ENCODE results near the gene MSANTD1. TPM values are rescaled to one million over a fixed set of nuclear protein-coding genes. Genes with fewer than 3 reads are reported as not detected.

The MSANTD1 gene
- total RNA-seq, 1 experiment from 2014 or later: 0.95 TPM

DNA sequence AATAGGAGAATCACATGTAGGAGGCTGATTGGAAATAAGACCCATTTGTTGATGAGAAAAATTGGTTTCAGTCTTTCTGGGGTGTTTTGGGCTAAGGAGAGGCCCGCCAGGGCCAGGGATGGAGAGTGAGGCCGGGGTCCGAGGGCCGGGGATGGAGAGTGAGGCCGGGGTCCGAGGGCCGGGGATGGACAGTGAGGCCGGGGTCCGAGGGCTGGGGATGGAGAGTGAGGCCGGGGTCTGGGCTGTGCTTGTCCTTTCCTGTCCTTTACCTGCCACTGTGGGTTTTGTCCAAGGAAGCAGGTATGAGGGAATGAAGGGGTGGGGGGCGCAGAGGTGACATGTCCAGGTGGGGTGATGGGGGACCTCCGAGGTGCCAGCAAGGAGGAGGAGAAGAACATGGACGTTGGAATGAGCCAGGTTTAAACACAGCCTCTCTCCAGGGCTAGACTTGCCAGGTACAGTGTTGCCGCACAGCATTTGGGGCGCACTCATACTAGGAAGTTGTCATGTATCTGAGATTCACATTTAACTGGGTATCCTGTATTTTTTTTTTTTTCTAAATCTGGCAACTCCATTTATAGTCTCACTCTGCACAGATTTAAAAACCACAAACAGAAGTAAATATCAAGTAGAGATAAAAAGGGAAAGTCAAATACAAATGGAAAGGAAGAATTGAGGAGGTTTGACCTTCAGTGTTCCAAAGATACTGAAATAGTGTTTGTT is 52.7 kb downstream of the MSANTD1 start:
- no TSS peak for BruUV-seq (replicated peaks)
- ChIA-PET CTCF (no interaction called here), POLR2A (no interaction called here)
- H3K27me3 ChIP-seq (replicated peaks; ENCODE audit: control insufficient read depth, insufficient read depth, low read length): no peaks in the 10 kb centered on the region
- Mint-ChIP-seq H3K27me3 (ENCODE audit: insufficient read depth, unreplicated experiment) (no peaks in the 10 kb centered on the region), H3K9me3 (ENCODE audit: unreplicated experiment) (no peaks in the 10 kb centered on the region), H3K4me1 (ENCODE audit: low read depth, unreplicated experiment) (no peaks in the 10 kb centered on the region), H3K4me3 (ENCODE audit: unreplicated experiment) (no peak overlapping the region), H3K27ac (ENCODE audit: unreplicated experiment) (peak overlapping the region; percentile 56), H3K36me3 (ENCODE audit: insufficient read depth, unreplicated experiment) (peaks cover 6% of the 10 kb centered on the region)
- H3K9me3 ChIP-seq: no peaks in the 10 kb centered on the region
- H3K4me3 ChIP-seq (ENCODE audit: low read depth, low read length): no peak overlapping the region
- intact Hi-C loops (cut with micrococcal nuclease; ENCODE audit: unreplicated experiment): no loop called here
- TF ChIP-seq, protein P1, sequence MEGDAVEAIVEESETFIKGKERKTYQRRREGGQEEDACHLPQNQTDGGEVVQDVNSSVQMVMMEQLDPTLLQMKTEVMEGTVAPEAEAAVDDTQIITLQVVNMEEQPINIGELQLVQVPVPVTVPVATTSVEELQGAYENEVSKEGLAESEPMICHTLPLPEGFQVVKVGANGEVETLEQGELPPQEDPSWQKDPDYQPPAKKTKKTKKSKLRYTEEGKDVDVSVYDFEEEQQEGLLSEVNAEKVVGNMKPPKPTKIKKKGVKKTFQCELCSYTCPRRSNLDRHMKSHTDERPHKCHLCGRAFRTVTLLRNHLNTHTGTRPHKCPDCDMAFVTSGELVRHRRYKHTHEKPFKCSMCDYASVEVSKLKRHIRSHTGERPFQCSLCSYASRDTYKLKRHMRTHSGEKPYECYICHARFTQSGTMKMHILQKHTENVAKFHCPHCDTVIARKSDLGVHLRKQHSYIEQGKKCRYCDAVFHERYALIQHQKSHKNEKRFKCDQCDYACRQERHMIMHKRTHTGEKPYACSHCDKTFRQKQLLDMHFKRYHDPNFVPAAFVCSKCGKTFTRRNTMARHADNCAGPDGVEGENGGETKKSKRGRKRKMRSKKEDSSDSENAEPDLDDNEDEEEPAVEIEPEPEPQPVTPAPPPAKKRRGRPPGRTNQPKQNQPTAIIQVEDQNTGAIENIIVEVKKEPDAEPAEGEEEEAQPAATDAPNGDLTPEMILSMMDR (IDR thresholded peaks at IDR 0.05; ENCODE audit: insufficient read depth in 1 of 2, low read depth in 1 of 2, low read length in 1 of 2, severe bottlenecking in 1 of 2, unreplicated experiment in 1 of 2): no peak
- H3K36me3 ChIP-seq (ENCODE audit: control insufficient read depth, insufficient read depth, low read length): no peaks in the 10 kb centered on the region
- no peaks in the 10 kb centered on the region for H3K4me1 ChIP-seq
- DNase-seq: no peak

DNA sequence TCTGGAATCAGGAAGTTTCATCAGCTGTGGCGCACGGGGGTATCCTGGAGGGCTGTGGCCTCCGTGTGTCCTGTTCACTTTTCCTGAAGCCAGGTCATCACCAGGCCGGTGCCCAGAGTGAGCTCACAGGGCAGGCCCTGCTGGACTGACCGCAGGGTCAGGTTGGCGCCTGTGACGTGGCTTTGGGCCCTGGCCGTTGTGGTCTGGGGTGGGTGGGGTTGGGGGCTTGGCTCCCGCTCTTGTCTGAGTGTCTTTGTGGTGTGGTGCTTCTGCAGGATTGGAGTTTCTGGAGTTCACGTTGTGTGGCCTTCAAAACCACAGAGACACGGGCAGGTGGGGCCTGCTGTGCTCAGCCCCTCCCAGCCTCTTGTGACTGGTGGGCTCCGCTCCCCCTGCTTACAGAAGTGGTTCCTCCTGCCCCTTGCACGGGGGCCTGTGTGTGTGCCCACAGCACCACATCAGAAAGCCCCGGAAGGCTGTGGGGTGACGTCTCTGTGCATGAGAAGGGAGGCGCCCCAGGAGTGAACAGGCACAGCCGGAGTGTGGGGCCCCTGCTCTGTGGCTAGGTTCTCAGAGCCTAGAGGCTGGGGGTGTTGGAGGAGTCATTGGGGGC is 53.3 kb downstream of the MSANTD1 start:
- POLR2A ChIA-PET: no interaction called here
- no peaks in the 10 kb centered on the region for H3K4me1 ChIP-seq
- Mint-ChIP-seq H3K27ac (ENCODE audit: unreplicated experiment) (peak overlapping the region; percentile 56), H3K27me3 (ENCODE audit: insufficient read depth, unreplicated experiment) (no peaks in the 10 kb centered on the region), H3K36me3 (ENCODE audit: insufficient read depth, unreplicated experiment) (peaks cover 6% of the 10 kb centered on the region), H3K4me1 (ENCODE audit: low read depth, unreplicated experiment) (no peaks in the 10 kb centered on the region), H3K9me3 (ENCODE audit: unreplicated experiment) (no peaks in the 10 kb centered on the region), H3K4me3 (ENCODE audit: unreplicated experiment) (no peak overlapping the region)
- CTCF ChIA-PET: no interaction called here
- H3K27me3 ChIP-seq (replicated peaks; ENCODE audit: control insufficient read depth, insufficient read depth, low read length): no peaks in the 10 kb centered on the region
- BruUV-seq (replicated peaks): no TSS peak
- H3K9me3 ChIP-seq: no peaks in the 10 kb centered on the region
- TF ChIP-seq, protein P1 (IDR thresholded peaks at IDR 0.05; ENCODE audit: insufficient read depth in 1 of 2, low read depth in 1 of 2, low read length in 1 of 2, severe bottlenecking in 1 of 2, unreplicated experiment in 1 of 2): no peak
- no peak for DNase-seq
- no peak overlapping the region for H3K4me3 ChIP-seq (ENCODE audit: low read depth, low read length)
- intact Hi-C loops (cut with micrococcal nuclease; ENCODE audit: unreplicated experiment): no loop called here
- H3K36me3 ChIP-seq (ENCODE audit: control insufficient read depth, insufficient read depth, low read length): no peaks in the 10 kb centered on the region

- ChIA-PET CTCF (no interaction called here), POLR2A (no interaction called here)
- Histone ChIP-seq H3K27me3 (replicated peaks; ENCODE audit: control insufficient read depth, insufficient read depth, low read length) (no peaks in the 10 kb centered on the region), H3K4me3 (ENCODE audit: low read depth, low read length) (no peak overlapping the region), H3K36me3 (ENCODE audit: control insufficient read depth, insufficient read depth, low read length) (no peaks in the 10 kb centered on the region), H3K4me1 (no peaks in the 10 kb centered on the region), H3K9me3 (no peaks in the 10 kb centered on the region)
- H3K36me3 Mint-ChIP-seq (ENCODE audit: insufficient read depth, unreplicated experiment): peaks cover 6% of the 10 kb centered on the region
- no peaks in the 10 kb centered on the region for H3K9me3 Mint-ChIP-seq (ENCODE audit: unreplicated experiment)
- BruUV-seq (replicated peaks): no TSS peak
- intact Hi-C loops (cut with micrococcal nuclease; ENCODE audit: unreplicated experiment): no loop called here
- DNase-seq: no peak
- H3K4me3 Mint-ChIP-seq (ENCODE audit: unreplicated experiment): no peak overlapping the region
- no peak overlapping the region for H3K27ac Mint-ChIP-seq (ENCODE audit: unreplicated experiment)
- H3K27me3 Mint-ChIP-seq (ENCODE audit: insufficient read depth, unreplicated experiment): no peaks in the 10 kb centered on the region
- TF ChIP-seq, protein P1 (IDR thresholded peaks at IDR 0.05; ENCODE audit: insufficient read depth in 1 of 2, low read depth in 1 of 2, low read length in 1 of 2, severe bottlenecking in 1 of 2, unreplicated experiment in 1 of 2): no peak
- no peaks in the 10 kb centered on the region for H3K4me1 Mint-ChIP-seq (ENCODE audit: low read depth, unreplicated experiment)
Measured at GRCh38 chr4:3302786-3303564, 54.0 kb downstream of the MSANTD1 start.

Measured in Caco-2 (cell line).